IMR-90 (cell line): ENCODE data around the gene DPP10. TPM values are rescaled to one million over a fixed set of nuclear protein-coding genes. Genes with fewer than 3 reads are reported as not detected.

Source experiments
- ATAC-seq: fragments of 200-7000 bp; cut with Tn5 transposase; 2 replicates; pipeline ENCODE4 v1.9.1; 2020; ENCODE audit warnings: low read depth, mild to moderate bottlenecking, moderate library complexity
- BruUV-seq: library from RNA; stranded (reverse); fragments of 400-500 nt; replicated peaks from 2 replicates; lab custom pipeline; 2021; lab: Mats Ljungman, UMichigan
- CTCF ChIA-PET: fragments of 300-600 bp; formaldehyde crosslinking; extraction: SDS; loops from one replicate; lab custom pipeline; 2021; ENCODE audit warnings: antibody characterized with exemption; lab: Yijun Ruan, JAX
- POLR2A ChIA-PET: fragments of 300-600 bp; sonication (Branson Sonifier 250); formaldehyde crosslinking; loops from one replicate; lab custom pipeline; 2022; ENCODE audit warnings: antibody characterized with exemption; ENCODE audit not compliant: unreplicated experiment; lab: Charles Lee
- DNase-seq: peaks from one replicate; pipeline ENCODE4 v3.0.0; 2013
- H2AFZ ChIP-seq: replicated peaks from 2 replicates; pipeline ENCODE3; 2013; ENCODE audit warnings: low read length, mild to moderate bottlenecking; ENCODE audit not compliant: poor library complexity
- H2AK5ac ChIP-seq: 2 replicates; pipeline ENCODE4 v1.6.1; 2013; ENCODE audit warnings: low read depth, low read length, inconsistent platforms
- H2AK9ac ChIP-seq: replicated peaks from 2 replicates; pipeline ENCODE3; 2013; ENCODE audit warnings: mild to moderate bottlenecking, low read depth, low read length, moderate library complexity; ENCODE audit not compliant: poor library complexity
- H2BK120ac ChIP-seq: 2 replicates; pipeline ENCODE4 v1.6.1; 2013; ENCODE audit warnings: low read depth, low read length, inconsistent platforms
- H2BK15ac ChIP-seq: 3 replicates; pipeline ENCODE4 v1.6.1; 2013; ENCODE audit warnings: low read depth, low read length, inconsistent platforms
- H2BK20ac ChIP-seq: 2 replicates; pipeline ENCODE4 v1.6.1; 2013; ENCODE audit warnings: low read depth, mild to moderate bottlenecking, inconsistent platforms, low read length, moderate library complexity
- H2BK5ac ChIP-seq: 2 replicates; pipeline ENCODE4 v1.6.1; 2013; ENCODE audit warnings: mild to moderate bottlenecking, low read depth, low read length, inconsistent platforms; ENCODE audit not compliant: poor library complexity, severe bottlenecking
- H3K14ac ChIP-seq: replicated peaks from 2 replicates; pipeline ENCODE4 v1.6.1; 2013; ENCODE audit warnings: low read depth, low read length, inconsistent platforms
- H3K18ac ChIP-seq: 2 replicates; pipeline ENCODE4 v1.6.1; 2013; ENCODE audit warnings: low read depth, low read length, control low read depth
- H3K23ac ChIP-seq: 2 replicates; pipeline ENCODE4 v1.6.1; 2013; ENCODE audit warnings: low read depth, low read length, inconsistent platforms
- H3K27ac ChIP-seq: 2 replicates; pipeline ENCODE4 v1.5.1; 2013; ENCODE audit warnings: mild to moderate bottlenecking, control low read depth, low read length; ENCODE audit not compliant: insufficient read depth
- H3K27me3 ChIP-seq: 2 replicates; pipeline ENCODE4 v1.6.1; 2013; ENCODE audit warnings: low read length; ENCODE audit not compliant: control insufficient read depth, insufficient read depth
- H3K36me3 ChIP-seq: 2 replicates; pipeline ENCODE4 v1.6.1; 2013; ENCODE audit warnings: low read length, mixed read lengths; ENCODE audit not compliant: control insufficient read depth, insufficient read depth
- H3K4ac ChIP-seq: 2 replicates; pipeline ENCODE4 v1.6.1; 2013; ENCODE audit warnings: low read depth, low read length, inconsistent platforms
- H3K4me1 ChIP-seq: 2 replicates; pipeline ENCODE4 v1.6.1; 2013; ENCODE audit warnings: low read length, mixed read lengths; ENCODE audit not compliant: control insufficient read depth, insufficient read depth
- H3K4me2 ChIP-seq: 2 replicates; pipeline ENCODE4 v1.6.1; 2013; ENCODE audit warnings: low read depth, mild to moderate bottlenecking, control low read depth, low read length, moderate library complexity
- H3K4me3 ChIP-seq: 2 replicates; pipeline ENCODE4 v1.5.1; 2013; ENCODE audit warnings: low read depth, mild to moderate bottlenecking, control low read depth, low read length, moderate library complexity; ENCODE audit not compliant: insufficient read depth
- H3K56ac ChIP-seq: 2 replicates; pipeline ENCODE4 v1.6.1; 2013; ENCODE audit warnings: low read length, inconsistent platforms; ENCODE audit not compliant: insufficient read depth; ENCODE audit errors: extremely low read depth
- H3K79me1 ChIP-seq, 2 experiments: 2 replicates each; pipeline ENCODE4 v1.6.1; 2013; ENCODE audit warnings: low read length in 2 of 2, inconsistent platforms in 1 of 2, low read depth in 1 of 2
- H3K9ac ChIP-seq: 2 replicates; pipeline ENCODE4 v1.6.1; 2013; ENCODE audit warnings: low read depth, low read length, control low read depth
- H3K9me1 ChIP-seq: 2 replicates; pipeline ENCODE4 v1.6.1; 2013; ENCODE audit warnings: low read length, inconsistent platforms; ENCODE audit not compliant: insufficient read depth
- H3K9me3 ChIP-seq: 2 replicates; pipeline ENCODE4 v1.6.1; 2013; ENCODE audit warnings: low read length; ENCODE audit not compliant: control insufficient read depth, insufficient read depth
- H4K20me1 ChIP-seq: 2 replicates; pipeline ENCODE4 v1.6.1; 2013; ENCODE audit warnings: low read length, inconsistent platforms; ENCODE audit not compliant: insufficient read depth
- H4K5ac ChIP-seq: 2 replicates; pipeline ENCODE4 v1.6.1; 2013; ENCODE audit warnings: mild to moderate bottlenecking, low read depth, low read length, control low read depth
- H4K8ac ChIP-seq, 2 experiments: 2 replicates each; pipeline ENCODE4 v1.6.1; 2013; ENCODE audit warnings: low read depth in 2 of 2, low read length in 2 of 2, control low read depth in 1 of 2, inconsistent platforms in 1 of 2
- H4K91ac ChIP-seq: 2 replicates; pipeline ENCODE4 v1.6.1; 2013; ENCODE audit warnings: low read depth, low read length, inconsistent platforms; ENCODE audit not compliant: insufficient read depth
- BHLHE40 ChIP-seq: fragments of 150-350 bp; IDR thresholded peaks from 2 replicates; pipeline ENCODE4 v1.6.1; 2016; ENCODE audit warnings: mild to moderate bottlenecking, low read depth, low read length
- CEBPB ChIP-seq: IDR thresholded peaks from 2 replicates; pipeline ENCODE4 v1.6.1; 2012; ENCODE audit warnings: low read depth, low read length, improper control_type of control experiment
- CHD1 ChIP-seq: IDR thresholded peaks from 2 replicates; pipeline ENCODE4 v1.6.1; 2012; ENCODE audit warnings: low read depth, low read length, improper control_type of control experiment
- FOS ChIP-seq: fragments of 150-350 bp; IDR thresholded peaks from 2 replicates; pipeline ENCODE4 v1.6.1; 2016; ENCODE audit warnings: low read depth, low read length
- MAFK ChIP-seq: IDR thresholded peaks from 2 replicates; pipeline ENCODE4 v1.6.1; 2012; ENCODE audit warnings: low read depth, low read length, improper control_type of control experiment
- MAZ ChIP-seq: IDR thresholded peaks from 2 replicates; pipeline ENCODE4 v1.6.1; 2012; ENCODE audit warnings: low read depth, mild to moderate bottlenecking, low read length, improper control_type of control experiment, moderate library complexity, borderline replicate concordance
- MXI1 ChIP-seq: IDR thresholded peaks from 2 replicates; pipeline ENCODE4 v1.6.1; 2012; ENCODE audit warnings: low read depth, mild to moderate bottlenecking, low read length, moderate library complexity, borderline replicate concordance
- POLR2A ChIP-seq: IDR thresholded peaks from 2 replicates; pipeline ENCODE4 v1.6.1; 2012; ENCODE audit warnings: mild to moderate bottlenecking, low read depth, low read length
- RAD21 ChIP-seq: IDR thresholded peaks from 2 replicates; pipeline ENCODE4 v1.6.1; 2012; ENCODE audit warnings: low read length, improper control_type of control experiment
- RCOR1 ChIP-seq: IDR thresholded peaks from 2 replicates; pipeline ENCODE4 v1.6.1; 2012; ENCODE audit warnings: mild to moderate bottlenecking, low read length, improper control_type of control experiment; ENCODE audit not compliant: insufficient replicate concordance
- RFX5 ChIP-seq: IDR thresholded peaks from 2 replicates; pipeline ENCODE4 v1.8.0; 2012; ENCODE audit warnings: low read depth, mild to moderate bottlenecking, low read length, moderate library complexity
- SMC3 ChIP-seq: fragments of 150-350 bp; IDR thresholded peaks from 2 replicates; pipeline ENCODE4 v1.6.1; 2016; ENCODE audit warnings: low read depth, mild to moderate bottlenecking, antibody characterized with exemption, low read length, moderate library complexity
- WGBS, 2 experiments: methylation state at CpG; one replicate each; pipeline versions ENCODE4 v1.1.5 to v1.1.7; 2013; ENCODE audit warnings: missing lambda C conversion rate in 2 of 2; ENCODE audit not compliant: insufficient read length in 1 of 2; ENCODE audit errors: extremely low coverage in 2 of 2; 5-methylcytosine and 5-hydroxymethylcytosine counted together
- dilution Hi-C: fragments of 300-500 bp; cut with HindIII; formaldehyde crosslinking; loops from one replicate; pipeline ENCODE4 v1.14.3; 2018; ENCODE audit warnings: low sequenced_read_pairs; ENCODE audit not compliant: unreplicated experiment
- in situ Hi-C: fragments of 300-500 bp; cut with MboI; formaldehyde crosslinking; loops from 3 replicates; pipeline ENCODE4 v1.14.3; 2019; ENCODE audit warnings: low sequenced_read_pairs, inconsistent platforms, mixed read lengths
- intact Hi-C: fragments of 100-400 bp; cut with micrococcal nuclease; formaldehyde crosslinking; loops from 2 replicates; pipeline ENCODE4 v1.10.0; 2022
- polyA plus RNA-seq, 3 experiments: library from polyadenylated mRNA; depleted of rRNA; stranded (reverse); fragments of >200 nt; gene quantifications; 2 replicates each; pipeline ENCODE4 v1.2.3, GENCODE V29; 2012; ENCODE audit warnings: low replicate concordance in 1 of 3
- total RNA-seq: library from RNA; depleted of rRNA; stranded (reverse); fragments of >200 nt; gene quantifications from 2 replicates; pipeline ENCODE4 v1.2.3, GENCODE V29; 2012
- TF ChIP-seq, protein P1 (sequence below): conservative IDR thresholded peaks from 2 replicates; pipeline ENCODE4 v1.5.1; 2012; ENCODE audit warnings: mild to moderate bottlenecking, low read depth, low read length, improper control_type of control experiment
- TF ChIP-seq, protein P2 (sequence below): fragments of 150-350 bp; IDR thresholded peaks from 2 replicates; pipeline ENCODE4 v1.6.1; 2017; ENCODE audit warnings: mild to moderate bottlenecking, antibody characterized with exemption, low read length, low read depth
- TF ChIP-seq, protein P3 (sequence below): fragments of 150-350 bp; IDR thresholded peaks from 2 replicates; pipeline ENCODE4 v1.6.1; 2016; ENCODE audit warnings: low read depth, mild to moderate bottlenecking, low read length, moderate library complexity, borderline replicate concordance

DPP10 gene
- total and polyA plus RNA-seq, 2 of the 4 experiments (the other 2 are of a cell fraction), result not detected

DNA sequence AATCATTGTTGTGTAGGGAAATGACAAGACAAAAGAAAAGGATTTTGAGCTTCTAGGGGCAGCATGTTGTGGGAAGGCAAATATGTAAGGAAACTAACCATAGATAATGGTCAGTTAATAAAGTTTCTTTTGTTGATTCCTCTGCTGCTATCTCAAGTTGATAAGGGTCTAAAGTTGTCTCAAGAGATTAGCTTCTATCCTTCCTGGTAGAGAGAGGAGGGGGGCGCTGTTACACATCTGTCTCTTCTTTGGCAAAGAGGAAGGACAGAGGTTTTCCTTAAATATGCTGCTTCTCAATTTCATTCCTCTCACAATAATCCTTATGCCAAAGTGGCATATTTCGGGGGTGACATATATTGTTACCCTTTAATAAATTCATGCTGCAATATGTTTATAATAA, 944.0 kb downstream of the DPP10 start:
- TF ChIP-seq MAZ (no peak), CHD1 (no peak), CEBPB (no peak), POLR2A (no peak), RAD21 (no peak), RCOR1 (no peak), RFX5 (no peak), FOS (no peak), SMC3 (no peak), MXI1 (no peak), BHLHE40 (no peak), MAFK (no peak)
- TF ChIP-seq, protein P1, sequence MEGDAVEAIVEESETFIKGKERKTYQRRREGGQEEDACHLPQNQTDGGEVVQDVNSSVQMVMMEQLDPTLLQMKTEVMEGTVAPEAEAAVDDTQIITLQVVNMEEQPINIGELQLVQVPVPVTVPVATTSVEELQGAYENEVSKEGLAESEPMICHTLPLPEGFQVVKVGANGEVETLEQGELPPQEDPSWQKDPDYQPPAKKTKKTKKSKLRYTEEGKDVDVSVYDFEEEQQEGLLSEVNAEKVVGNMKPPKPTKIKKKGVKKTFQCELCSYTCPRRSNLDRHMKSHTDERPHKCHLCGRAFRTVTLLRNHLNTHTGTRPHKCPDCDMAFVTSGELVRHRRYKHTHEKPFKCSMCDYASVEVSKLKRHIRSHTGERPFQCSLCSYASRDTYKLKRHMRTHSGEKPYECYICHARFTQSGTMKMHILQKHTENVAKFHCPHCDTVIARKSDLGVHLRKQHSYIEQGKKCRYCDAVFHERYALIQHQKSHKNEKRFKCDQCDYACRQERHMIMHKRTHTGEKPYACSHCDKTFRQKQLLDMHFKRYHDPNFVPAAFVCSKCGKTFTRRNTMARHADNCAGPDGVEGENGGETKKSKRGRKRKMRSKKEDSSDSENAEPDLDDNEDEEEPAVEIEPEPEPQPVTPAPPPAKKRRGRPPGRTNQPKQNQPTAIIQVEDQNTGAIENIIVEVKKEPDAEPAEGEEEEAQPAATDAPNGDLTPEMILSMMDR, result no peak
- TF ChIP-seq, protein P2, sequence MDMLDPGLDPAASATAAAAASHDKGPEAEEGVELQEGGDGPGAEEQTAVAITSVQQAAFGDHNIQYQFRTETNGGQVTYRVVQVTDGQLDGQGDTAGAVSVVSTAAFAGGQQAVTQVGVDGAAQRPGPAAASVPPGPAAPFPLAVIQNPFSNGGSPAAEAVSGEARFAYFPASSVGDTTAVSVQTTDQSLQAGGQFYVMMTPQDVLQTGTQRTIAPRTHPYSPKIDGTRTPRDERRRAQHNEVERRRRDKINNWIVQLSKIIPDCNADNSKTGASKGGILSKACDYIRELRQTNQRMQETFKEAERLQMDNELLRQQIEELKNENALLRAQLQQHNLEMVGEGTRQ, result no peak
- TF ChIP-seq, protein P3, sequence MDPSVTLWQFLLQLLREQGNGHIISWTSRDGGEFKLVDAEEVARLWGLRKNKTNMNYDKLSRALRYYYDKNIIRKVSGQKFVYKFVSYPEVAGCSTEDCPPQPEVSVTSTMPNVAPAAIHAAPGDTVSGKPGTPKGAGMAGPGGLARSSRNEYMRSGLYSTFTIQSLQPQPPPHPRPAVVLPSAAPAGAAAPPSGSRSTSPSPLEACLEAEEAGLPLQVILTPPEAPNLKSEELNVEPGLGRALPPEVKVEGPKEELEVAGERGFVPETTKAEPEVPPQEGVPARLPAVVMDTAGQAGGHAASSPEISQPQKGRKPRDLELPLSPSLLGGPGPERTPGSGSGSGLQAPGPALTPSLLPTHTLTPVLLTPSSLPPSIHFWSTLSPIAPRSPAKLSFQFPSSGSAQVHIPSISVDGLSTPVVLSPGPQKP, result no peak
- DNase-seq, result no peak
- no peaks in the 10 kb centered on the region for H3K36me3 ChIP-seq
- intact Hi-C loops (no loop called here), dilution Hi-C loops (no loop called here), in situ Hi-C loops (no loop called here)
- H3K79me1 ChIP-seq, result no peaks in the 10 kb centered on the region
- no peak for ATAC-seq
- CTCF ChIA-PET, result no interaction called here
- H3K27ac ChIP-seq, result no peak overlapping the region
- H3K9me3 ChIP-seq, result 0 out of 2 replicates have a peak, but pooled peaks cover 2% of the 10 kb centered on the region
- no peak overlapping the region for H2BK5ac ChIP-seq
- H4K91ac ChIP-seq, result no peak overlapping the region
- no peak overlapping the region for H3K4me2 ChIP-seq
- no TSS peak for BruUV-seq
- H2AK9ac ChIP-seq, result no peak overlapping the region
- no peak overlapping the region for H3K4ac ChIP-seq
- no peak overlapping the region for H3K23ac ChIP-seq
- H3K18ac ChIP-seq, result no peak overlapping the region
- no peak overlapping the region for H4K8ac ChIP-seq
- H2BK120ac ChIP-seq, result no peak overlapping the region
- H3K4me1 ChIP-seq, result no peaks in the 10 kb centered on the region
- H3K4me3 ChIP-seq, result no peak overlapping the region
- no peaks in the 10 kb centered on the region for H4K20me1 ChIP-seq
- H2AFZ ChIP-seq, result no peak overlapping the region
- no peak overlapping the region for H2AK5ac ChIP-seq
- H3K14ac ChIP-seq, result no peak overlapping the region
- no peaks in the 10 kb centered on the region for H3K27me3 ChIP-seq
- WGBS, 2 experiments, result no CpG with 5 or more reads among the region's 2 CpGs
- no peak overlapping the region for H2BK15ac ChIP-seq
- POLR2A ChIA-PET, result no interaction called here
- no peak overlapping the region for H3K9ac ChIP-seq
- H4K5ac ChIP-seq, result no peak overlapping the region
- H2BK20ac ChIP-seq, result no peak overlapping the region
- H3K9me1 ChIP-seq, result no peaks in the 10 kb centered on the region
- H3K56ac ChIP-seq, result no peak overlapping the region
